Hematopoietic multipotent progenitor cell treated with erythropoietin and hydrocortisone succinate and interleukin-3 and kit ligand, for 6 days (in vitro differentiated cells): Measurements from ENCODE around the gene C7orf57.

Experiments
- DNase-seq: peaks from one replicate; pipeline ENCODE4 v3.0.0-alpha.2; 2015

Gene C7orf57

DNA sequence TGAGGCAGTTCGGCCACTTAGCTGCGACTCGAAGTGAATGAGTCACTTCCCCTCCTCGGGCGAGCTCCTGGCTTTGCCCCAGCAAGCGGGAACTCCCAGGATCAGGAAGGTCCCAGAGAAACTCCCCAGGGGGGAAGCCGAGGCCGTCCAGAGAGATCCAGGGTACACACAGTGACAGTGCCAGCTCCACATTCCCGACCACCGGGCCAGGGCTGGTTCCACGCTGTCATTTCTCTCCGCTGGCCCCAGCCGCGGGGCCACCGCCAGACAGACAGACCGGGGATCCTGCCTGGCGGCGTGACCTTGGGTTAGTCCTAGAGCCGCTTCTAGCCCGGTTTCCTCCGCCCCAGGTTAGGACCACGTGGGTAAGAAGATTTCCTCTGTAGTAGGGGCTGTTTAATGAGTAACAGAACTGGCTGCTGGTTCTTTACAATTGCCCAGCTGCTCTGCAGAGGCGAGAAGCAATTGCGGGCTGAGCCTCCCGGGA, 53.3 kb downstream of the C7orf57 start:
- DNase-seq, result peak; percentile 78

DNA sequence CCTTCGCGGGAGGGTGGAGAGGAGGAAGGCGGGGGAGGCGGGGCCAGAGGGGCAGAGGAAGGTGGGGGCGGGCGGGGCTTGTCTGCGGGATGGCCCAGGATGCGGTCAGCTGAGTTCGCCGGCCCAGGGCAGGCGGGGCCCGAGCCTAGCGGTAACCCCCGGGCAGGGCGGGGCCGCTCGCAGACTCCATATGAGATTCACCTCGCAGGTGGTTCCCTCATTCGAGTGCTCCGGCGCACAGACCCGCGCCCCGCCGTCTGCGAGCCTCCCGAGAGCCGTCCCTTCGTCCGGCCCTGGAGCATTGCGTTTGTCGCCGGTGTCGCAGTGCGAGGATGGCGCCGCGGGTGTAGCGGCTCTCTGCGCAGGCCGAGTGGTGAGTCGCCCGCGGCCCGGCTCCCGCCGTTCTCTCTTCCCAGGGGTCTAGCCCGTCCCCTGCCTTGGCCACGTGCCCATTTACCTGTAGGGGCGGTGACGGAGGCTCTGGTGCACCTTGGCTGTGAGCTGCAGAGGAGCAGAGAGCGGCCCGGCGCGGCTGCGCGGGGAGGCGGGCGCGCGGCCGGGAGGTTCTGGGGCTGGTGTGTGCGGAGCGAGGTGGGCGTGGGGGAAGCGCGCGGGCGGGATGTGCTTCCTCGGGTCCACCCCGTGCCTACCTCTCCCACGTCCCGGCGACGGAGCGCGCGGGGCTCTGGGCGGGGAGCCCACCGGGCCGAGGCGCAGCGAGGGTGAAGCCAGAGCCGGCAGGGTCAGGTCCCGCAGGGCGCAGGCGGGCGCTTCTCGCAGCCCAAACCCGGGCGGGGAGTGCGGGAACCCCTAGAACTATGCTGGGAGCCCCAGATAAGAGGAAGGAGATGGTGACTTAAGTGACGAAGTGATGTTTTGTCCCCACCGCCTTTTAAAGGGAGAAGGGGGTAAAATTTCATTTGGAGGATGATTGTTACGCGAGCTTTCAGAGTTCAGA, 54.0 kb downstream of the C7orf57 start, which contains the start of gene UPP1:
TSS of gene UPP1 (plus strand) at position 220 of the 958 bp plus-strand sequence. CDS start 5,519 bp downstream, outside the sequence.
- no peak for DNase-seq

- no peak for DNase-seq
These were observed 54.9 kb downstream of the C7orf57 start for GRCh38 chr7:48090095-48090805.

DNA sequence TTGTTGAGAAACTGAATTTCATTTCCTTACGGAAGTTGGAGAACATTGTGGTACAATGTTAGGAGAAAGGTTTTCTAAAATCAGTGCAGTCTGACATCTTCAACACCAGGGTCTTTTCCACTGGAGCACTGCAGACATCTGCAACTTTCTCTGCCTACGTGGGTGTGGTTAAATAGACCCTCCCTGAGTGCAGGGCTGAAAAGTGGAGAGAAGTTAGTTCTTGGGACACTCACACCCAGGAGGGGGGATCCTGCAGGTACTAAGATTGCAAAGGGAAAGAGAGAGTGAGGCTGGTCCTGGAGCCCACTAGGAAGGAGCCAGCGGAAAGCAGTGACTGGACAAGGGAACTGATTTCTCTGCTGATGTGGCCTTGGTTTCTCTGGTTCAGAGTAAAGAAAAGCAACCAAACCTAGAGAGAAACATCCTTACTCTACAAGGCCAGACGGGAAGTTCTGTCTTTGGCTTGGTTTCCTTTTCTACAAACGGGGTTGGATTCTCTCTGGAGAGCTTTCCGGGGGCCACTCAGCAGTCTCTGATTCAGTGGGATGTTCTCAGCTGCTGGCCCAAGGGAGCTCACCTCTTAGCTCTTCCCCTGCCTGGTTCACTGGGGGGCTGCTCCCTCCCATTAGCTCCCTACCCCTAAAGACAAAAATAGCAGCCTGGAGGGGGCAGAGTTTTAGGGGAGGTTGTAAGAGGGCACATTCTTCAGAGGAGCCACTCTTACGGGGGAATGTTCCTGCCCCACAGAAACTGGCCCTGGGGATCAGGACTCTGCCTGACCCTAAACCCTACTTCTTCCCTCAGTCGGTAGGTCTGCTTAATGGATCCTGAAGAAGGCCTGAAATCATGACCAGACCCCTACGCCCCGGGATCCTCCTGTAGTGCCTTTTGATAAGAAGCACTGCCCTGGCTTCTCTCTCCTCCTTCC, 56.4 kb downstream of the C7orf57 start:
- DNase-seq, result no peak

DNA sequence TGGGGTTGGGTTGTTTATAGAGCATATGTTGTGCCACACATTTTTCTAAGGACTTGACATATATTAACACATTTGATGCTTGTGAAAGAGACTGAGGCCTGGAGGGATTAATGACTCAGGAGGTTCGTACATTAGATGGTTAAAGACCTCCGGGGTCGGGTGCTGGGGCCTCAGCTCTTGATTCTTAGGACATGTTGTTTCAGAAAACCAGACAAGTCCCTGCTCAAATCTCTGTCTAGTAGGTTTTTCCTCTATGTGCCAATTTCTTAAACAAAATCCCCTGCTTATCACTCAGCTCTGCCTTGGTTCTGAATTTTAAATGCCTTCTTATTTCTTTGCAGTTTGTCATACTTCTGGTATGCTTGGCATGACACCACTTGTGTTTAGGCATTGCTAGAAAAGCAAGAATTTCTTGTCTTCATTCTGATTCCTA, 59.5 kb downstream of the C7orf57 start:
- DNase-seq, result no peak

GRCh38 chr7:48096273-48096672, 60.9 kb downstream of the C7orf57 start:
- no peak for DNase-seq

- DNase-seq, result peak; percentile 18
These were observed 62.3 kb downstream of the C7orf57 start for GRCh38 chr7:48097521-48098231.

GRCh38 chr7:48098846-48099245, 63.5 kb downstream of the C7orf57 start:
- DNase-seq, result no peak

DNA sequence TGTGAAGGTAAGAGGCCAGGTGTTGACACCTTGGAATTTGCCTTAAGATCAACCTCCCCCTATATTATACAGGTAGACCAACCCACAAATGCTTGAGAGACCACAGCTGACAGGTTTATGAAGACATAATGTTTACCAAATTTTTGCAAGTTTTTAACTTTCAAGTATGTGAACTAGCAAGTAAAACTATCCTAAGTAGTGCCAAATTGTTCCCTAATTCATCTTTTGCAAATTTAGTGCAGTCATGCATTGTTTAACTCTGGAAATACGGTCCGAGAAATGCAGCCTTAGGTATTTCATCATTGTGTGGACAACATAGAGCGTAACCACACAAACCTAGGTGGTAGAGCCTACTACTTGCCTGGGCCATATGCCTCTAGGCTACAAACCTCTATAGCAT, 64.4 kb downstream of the C7orf57 start:
- DNase-seq, result no peak

DNA sequence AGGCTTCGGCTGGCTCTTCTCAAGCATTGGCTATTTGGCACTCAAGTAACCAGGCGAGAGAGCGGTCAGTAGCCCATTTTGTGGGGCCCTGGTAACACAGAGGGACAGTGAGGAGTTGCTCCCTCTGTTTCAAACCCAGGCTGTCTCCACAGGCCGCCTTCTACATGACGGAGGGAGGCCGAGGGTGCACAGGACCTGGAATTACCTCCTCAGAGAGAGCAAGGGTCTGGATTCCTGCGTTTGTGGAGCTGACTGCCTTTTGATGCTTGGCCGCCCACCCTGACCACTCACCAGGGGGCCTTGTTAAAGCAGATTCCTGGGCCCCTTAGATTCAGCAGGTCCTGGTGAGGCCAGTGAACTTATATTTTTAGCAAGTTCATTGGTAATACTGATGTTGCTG, 66.0 kb downstream of the C7orf57 start:
- no peak for DNase-seq

DNA sequence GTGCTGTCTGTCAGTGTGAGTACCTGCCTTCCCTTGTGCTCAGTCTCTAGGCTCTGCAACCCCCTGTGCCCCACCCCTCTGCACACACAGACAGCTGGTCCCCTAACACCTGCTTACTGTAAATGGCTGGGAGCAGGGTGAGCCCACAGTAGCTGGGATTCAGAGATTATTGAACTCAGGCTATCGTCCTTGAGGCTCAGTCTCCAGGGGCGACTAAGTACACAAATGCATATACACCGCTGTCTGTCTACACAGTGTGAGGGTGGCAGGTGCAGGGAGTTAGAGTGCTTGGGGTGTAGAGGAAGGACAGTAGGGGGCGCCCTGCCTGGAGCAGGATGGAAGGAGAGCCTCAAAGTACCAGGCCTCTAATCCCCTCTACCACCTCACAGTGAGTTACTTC, 66.6 kb downstream of the C7orf57 start:
- DNase-seq, result peak; percentile 34

DNA sequence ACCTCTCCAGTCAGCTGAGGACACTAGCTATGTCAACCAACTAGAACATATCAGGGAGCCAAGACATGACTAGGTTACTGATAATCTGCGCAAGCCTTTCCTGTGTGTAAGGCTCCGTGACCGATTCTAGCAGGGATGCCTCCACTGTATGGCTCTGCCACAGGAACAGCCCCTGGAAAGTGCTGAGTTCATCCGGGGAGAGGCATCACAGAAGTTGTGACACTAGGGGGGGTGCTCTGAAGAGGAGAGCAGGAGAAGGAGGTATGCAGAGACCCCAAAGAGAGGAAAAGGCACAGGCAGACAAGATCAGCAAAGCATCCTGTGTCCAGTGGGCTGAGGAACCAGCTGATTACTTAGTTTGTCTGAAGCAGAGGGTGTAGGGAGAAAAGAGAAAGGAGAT, 67.2 kb downstream of the C7orf57 start:
- DNase-seq, result no peak

DNA sequence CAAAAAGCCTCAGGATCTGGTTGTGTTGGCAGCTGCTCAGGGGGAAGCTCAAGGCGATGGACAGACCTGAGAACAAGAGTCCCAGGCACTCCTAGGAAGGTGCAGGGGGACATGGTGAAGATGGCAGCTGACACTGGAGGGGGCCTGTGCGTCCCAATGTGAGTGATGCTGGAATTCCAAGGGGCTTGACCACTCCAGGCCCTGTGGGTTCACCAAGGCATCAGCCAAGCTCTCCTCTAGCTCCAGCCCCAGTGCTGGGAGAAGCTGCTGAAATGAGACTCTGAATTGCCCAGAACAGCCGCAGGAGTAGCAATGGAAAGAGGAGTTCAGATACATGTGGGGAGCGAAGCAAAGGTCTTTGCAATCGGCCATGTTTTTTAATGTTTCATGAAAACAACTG, 69.7 kb downstream of the C7orf57 start:
- no peak for DNase-seq

DNA sequence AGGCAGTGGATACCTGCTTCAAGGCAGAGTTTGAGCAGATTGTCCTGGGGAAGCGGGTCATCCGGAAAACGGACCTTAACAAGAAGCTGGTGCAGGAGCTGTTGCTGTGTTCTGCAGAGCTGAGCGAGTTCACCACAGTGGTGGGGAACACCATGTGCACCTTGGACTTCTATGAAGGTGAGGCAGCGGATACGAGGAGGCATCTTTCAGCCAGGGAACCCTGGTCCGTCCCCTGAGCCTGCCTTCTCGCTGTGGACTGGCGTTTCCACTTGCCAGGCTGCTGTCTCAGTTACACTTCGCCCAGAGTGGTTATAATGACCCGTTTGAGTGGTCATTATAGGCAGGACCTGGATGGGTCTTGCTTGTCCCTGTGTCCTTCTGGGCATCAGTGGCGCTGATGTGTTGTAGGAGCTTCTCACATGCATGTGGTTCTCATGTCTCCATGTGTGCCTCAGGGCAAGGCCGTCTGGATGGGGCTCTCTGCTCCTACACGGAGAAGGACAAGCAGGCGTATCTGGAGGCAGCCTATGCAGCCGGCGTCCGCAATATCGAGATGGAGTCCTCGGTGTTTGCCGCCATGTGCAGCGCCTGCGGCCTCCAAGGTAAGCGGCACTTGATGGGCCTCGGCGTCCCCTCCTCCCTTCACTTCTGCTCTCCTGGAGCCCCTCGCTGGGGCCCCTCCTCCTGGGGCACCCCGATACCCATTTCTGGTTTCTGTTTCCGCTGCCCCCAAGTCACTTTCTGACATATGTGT, 71.7 kb downstream of the C7orf57 start:
- no peak for DNase-seq

DNA sequence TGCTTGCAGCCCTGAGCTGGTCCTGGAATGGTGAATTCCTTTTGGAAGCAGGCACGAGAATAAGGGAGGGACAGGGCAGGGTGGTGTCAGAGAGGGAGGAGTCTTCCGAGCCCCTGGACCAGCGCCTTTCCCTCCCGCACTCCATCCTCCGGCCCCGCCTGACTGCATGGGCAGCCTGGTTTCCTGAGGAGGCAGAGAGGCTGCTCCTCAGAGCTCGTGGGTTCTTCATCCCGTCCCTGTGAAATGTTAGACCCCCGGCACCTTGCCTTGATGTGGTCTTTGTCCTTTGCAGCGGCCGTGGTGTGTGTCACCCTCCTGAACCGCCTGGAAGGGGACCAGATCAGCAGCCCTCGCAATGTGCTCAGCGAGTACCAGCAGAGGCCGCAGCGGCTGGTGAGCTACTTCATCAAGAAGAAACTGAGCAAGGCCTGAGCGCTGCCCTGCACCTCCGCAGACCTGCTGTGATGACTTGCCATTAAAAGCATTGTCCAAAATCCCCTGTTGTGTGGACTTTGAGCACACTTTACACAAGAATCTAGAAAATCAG, 72.7 kb downstream of the C7orf57 start:
- no peak for DNase-seq

DNA sequence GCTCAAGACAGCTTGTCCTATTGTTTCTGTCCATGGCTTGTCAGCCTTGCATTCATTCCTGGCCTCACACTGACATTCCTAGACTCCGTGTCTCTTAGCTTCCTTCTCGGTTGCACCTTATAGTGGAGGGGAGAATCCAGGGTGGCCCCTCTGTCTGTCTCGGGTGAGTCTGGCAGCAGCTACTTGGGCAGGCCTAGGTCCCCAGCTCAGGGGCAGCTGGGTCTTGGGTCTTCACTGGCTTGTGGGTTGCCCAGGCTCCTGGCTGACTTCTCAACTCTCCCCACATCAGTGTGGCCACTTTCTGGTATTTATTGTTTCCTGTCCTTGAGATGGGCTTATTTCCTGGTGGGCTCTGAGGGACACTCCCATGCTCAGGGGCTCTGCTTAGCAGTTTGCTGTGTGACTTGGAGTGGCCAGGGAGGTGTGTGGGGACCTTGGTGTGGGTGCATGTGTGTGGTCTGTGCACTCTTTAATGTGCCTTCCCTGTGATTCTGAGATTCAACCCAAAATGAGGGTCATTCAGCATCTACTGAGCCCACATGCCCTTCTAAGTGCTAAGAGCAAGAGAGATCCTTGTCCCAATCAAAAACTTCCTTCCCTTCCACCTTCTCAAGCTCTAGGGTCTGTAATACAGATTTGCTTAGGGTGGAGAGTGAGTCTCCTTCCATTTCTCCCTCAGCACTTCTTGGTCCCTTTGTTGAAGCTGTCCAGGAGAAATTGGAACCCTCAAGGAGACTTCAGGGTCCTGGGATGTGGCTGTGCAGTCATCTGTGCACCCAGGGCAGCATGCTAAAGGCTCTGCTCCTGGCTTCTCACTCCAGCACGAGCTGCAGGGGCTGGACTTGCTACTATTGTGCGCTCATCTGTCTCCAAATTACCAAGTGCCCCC, 73.9 kb downstream of the C7orf57 start:
- DNase-seq, result no peak

- DNase-seq, result peak; percentile 66
These were observed 74.7 kb downstream of the C7orf57 start for GRCh38 chr7:48109848-48110663.

DNA sequence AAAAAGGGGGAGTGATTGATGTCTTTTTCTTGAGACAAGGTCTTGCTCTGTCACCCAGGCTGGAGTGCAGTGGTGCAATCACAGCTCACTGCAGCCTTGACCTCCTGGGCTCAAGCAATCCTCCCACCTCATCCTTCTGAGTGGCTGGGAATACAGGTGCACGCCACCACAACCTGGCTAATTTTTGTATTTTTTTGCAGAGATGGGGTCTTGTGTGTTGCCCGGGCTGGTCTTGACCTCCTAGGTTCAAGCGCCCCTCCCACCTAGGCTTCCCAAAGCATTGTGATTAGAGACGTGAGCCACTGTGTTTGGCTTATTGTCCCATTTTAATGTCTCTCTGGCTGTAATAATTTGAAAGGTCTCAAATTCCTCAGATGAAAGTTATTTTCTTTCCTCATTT, 75.5 kb downstream of the C7orf57 start:
- no peak for DNase-seq
